ENCODE results near the gene SNRNP35.

- TF ChIP-seq CTCF (conservative IDR thresholded peaks at IDR 0.05; ENCODE audit: low read depth, low read length): no peak
- TF ChIP-seq EZH2 (IDR thresholded peaks at IDR 0.05; ENCODE audit: borderline replicate concordance, low read depth, low read length, poor library complexity, severe bottlenecking): no peak
Measured at GRCh38 chr12:123516216-123516780, 58.4 kb downstream of the SNRNP35 start.

Data from A673 (cell line).